Stimulated activated CD8-positive, alpha-beta memory T cell treated with anti-CD3 and anti-CD28 coated beads, Interleukin-12 subunit alpha, Interleukin-12 subunit beta, amount 100 ng/mL, for 1 hour (primary cell): Measurements from ENCODE around the gene TMEM100.

ENCODE experiments used
- DNase-seq: peaks from one replicate; pipeline ENCODE4 v3.0.0-alpha.2; 2020; ENCODE audit warnings: low read depth

The TMEM100 gene

DNA sequence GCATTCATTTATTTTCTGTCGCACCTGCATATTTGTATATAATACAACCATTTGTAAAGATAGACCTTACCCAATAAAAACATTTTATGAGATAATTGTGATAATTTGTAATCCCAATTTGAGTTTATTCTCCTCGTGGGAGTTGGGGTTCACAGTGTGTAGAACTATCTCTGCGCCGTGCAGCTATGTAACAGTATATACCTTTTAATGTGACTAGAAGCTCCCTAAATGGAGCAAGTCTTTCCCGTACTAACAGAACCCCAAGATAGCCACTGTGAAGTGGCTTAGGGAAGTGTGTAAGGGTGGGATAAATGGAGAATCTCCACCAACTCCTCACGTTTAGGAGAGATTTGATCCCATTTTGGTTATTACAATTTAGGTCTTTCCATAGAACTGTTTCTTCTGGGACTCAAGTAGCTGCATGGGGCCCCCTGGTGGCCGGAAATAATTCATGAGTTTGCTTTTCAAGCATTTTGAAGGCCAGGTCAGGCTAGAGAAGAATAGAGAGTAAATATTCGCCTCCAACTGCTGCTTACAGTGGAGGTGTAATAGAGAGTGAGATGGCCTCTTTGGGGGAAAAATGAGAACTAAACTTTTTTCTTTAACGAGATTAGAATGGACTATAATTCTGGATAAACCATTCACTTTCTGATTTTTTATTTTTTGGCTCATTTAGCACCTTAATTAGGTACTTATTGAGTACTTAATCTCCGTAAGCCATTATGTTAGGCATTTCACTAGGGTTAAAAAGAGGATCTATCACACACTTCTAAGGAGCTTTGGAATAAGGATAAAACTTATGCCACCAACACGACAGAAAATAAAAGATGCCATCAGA, 4.5 kb downstream of the TMEM100 start:
- DNase-seq, result peak; percentile 35

DNA sequence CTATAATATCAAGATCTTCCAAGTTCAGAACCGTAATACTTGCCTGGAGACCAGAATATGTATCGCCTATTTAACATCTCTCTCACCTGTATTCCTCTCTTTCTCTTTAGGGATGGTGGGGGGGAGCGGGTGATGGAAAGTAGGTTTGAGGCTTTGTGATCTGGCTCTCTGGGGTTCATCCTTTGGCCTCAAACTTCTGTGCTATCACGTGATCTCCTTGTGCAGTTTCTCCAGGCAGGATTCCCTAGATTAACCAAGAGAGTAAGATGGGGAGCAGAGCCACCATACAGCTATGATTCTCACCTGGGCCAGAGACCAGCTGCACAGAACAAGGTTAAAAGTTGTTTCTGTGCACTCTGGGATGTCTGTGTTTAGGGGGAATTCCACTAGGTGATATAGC, 5.2 kb downstream of the TMEM100 start:
- no peak for DNase-seq

DNA sequence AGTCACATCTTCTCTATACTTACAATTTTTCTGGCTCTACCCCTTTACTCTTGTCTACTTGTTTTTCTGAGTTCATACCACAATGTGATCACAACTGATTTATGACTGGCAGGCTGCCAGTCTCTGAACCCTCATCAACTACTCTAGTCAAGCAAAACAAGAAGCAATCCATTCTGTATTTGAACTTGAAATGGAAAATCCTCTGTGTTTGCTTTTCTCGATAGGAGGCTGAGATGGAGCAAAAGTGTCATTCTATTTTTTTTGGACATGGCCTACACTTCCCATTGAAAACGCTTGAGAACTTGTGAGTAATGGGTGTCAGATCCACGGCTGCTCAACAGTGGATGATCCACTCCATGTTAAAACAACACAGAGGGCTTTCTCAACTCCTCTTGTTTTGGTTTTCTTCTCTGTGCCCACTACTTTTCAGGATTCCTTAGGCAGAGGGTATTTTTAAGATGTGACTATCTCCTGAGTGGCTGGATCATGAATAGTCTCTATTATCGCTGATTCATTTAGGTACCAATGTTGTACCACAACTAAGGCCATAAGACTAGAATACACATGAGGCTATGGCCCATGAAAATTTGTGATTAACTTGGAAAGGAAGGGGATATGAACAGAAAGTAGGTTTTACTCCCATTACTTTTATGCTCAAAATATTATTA, 11.7 kb downstream of the TMEM100 start:
- DNase-seq, result no peak

DNA sequence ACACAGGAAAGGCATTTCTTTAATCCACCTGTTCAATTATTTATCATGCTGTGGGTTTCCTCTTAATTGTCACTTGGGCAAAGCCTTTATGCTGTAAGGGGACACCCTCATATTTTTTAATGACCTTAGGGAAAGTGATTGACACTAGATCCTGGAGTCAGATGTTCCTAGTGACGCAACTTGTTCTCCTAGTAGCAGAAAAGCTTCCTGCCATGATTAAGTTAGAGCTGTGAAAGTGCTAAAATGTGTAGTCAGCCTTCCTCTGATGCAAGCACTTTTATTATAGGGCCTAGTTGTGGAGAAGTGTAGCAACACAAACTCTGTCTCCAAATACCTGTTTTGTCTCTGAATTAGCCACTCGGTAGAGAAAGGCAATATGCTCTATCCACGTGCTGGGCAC, 12.3 kb downstream of the TMEM100 start:
- no peak for DNase-seq

- no peak for DNase-seq
Measured at GRCh38 chr17:55709984-55710383, 12.7 kb downstream of the TMEM100 start.

DNA sequence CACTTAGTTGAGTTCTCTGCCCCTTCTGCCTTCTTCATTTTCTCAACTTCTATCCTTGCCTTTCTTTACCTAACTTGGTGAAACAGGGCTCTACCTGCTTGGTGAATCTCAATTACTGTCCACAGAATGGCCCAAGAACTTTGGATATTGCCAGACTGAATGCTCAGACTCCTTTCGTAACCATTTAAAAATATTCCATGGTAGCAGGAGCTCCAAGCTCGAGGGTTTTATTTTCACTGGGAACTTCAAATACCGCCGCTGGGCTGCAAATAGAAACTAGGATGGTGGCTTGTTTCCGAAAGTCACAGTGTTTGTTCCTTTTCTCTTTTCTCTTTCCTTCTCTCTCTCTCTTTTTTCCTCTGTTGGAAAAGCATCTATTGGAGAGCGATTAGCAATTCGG, 13.2 kb downstream of the TMEM100 start:
- no peak for DNase-seq

- no peak for DNase-seq
Measured at GRCh38 chr17:55708175-55708974, 14.3 kb downstream of the TMEM100 start.

DNA sequence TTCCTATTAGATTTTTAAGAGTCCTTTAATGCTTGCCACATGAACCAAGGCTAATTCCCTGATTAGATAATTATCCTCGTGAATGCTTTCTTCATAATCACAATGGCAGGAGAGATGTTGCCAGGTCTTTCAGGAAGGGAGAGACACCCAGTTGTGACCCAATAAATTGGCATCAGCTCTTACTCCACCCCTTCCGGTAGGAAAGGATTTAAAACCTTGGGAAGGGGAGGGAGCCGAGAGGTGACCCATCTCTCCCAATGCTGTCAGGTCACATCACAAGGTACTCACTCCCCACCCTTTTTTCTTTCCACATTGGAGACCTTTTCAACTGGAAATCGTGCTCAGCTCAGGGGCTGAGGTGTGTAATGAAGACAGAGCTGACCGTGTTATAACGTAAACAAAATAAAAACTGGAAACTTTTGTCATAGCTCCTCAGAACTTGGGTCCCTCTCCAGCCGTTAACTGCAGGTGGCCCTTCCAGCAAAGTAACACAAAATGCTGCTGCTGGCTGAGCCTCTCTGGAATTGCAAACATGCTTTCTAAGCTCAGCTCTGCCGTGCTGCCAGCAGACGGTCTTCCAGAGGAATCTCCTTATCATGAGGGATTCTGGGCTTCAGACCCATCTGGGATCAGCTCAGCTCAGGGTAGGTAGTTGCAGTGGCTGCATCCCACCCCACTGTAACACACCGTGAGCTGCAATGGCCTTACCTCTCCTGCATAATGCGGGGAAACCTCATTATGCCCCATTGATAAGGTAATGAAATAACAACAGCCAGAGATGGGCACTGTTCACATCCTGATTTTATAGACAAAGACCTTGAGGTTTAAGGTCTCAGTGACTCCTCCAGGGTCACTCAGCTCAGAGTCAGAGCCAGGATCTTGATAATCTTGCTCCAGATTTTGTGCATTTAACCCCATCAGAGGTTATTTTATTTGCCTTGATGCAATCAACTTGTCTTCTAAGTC, 15.6 kb downstream of the TMEM100 start:
- no peak for DNase-seq

DNA sequence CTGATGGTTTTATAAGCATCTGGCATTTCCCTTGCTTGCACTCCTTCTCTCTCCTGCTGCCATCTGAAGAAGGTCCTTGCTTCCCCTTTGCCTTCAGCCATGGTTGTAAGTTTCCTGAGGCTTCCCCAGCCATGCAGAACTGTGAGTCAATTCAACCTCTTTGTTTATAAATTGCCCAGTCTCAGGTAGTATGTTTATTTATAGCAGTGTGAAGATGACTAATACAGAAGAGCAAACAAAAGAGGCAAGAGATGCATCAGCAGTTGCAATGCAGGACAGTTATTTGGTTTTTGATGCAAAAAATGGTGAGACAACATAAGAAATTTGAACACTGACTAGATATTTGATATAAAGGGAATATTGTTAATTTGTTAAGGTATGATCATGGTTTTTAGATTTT, 16.8 kb downstream of the TMEM100 start:
- no peak for DNase-seq

DNA sequence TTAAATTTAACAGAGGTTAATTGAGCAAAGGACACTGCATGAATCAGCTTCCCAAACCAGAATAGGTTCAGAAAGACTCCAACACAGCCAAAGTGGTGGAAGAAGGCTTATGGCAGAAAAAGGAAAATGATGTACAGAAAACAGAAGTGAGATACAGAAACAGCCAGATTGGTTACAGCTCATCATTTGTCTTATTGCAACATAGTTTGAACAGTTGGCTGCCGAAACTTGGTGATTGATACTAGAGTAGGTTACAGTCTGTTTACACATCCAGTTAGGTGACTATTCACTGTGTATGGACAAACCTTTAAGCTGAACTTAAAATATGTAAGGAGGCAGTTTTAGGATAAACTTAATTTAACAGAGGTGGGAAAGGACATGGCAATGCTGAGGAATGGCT, 18.3 kb downstream of the TMEM100 start:
- DNase-seq, result no peak

GRCh38 chr17:55702150-55702549, 20.5 kb downstream of the TMEM100 start:
- DNase-seq, result no peak

DNA sequence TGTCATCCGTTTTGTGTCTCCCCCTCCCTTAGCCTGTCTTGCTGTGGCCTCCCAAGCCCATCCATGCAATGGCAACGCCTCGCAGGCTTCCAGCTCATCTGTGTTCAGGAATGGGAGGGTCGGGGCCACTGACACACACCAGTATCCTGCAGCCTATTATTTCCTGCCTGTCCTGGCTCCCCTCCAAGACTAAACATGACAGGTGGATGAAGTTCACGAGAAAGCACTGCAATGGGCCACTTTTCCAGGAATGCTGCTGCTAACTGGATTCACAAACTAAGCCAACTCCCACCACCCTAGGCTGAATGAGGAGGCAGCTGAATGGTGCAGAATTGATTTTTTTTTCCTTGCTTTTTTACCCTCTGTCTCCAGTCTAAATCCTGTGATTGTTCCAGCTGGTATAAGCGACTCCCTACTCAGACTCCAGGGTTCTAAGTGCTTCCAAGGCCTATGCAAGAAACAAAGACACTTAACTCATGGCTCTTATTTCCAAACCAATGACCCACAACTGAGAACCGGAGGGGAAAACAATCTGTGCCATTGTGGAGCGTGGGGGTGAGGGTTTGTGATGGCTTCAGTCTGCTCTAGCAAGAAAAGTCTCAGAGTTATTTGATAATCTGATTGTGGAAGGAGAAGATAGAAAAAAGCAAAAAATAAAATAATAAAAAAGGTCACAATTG, 23.3 kb downstream of the TMEM100 start:
- no peak for DNase-seq

DNA sequence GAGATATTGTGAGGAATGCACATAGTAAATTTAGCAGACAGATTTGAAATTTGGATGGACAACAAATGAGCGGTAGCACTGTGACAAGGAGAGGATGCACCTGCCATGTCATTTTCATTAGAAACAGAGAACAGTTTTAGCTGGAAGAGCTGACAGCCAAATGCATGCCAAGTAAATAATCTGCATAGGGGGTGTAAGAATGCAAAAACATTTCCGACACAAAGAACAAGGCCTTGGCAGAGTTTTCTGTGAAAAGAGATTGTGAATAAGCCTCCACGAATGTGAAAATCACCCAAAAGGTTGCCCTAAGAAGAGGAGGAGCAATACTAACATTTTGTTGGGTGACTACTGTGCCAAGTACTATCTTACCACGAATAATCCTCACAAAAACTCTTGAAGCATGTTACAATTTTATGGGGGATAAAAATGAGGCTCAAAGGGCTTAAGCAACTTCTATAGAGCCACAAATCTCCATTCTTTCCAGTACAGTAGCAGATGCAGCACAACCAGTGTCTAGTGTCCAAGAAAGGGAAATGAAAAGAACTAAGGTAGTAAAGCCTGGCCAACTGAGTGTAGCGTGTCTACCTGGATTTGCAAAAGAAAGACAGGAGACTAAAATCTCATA, 28.3 kb downstream of the TMEM100 start:
- no peak for DNase-seq

DNA sequence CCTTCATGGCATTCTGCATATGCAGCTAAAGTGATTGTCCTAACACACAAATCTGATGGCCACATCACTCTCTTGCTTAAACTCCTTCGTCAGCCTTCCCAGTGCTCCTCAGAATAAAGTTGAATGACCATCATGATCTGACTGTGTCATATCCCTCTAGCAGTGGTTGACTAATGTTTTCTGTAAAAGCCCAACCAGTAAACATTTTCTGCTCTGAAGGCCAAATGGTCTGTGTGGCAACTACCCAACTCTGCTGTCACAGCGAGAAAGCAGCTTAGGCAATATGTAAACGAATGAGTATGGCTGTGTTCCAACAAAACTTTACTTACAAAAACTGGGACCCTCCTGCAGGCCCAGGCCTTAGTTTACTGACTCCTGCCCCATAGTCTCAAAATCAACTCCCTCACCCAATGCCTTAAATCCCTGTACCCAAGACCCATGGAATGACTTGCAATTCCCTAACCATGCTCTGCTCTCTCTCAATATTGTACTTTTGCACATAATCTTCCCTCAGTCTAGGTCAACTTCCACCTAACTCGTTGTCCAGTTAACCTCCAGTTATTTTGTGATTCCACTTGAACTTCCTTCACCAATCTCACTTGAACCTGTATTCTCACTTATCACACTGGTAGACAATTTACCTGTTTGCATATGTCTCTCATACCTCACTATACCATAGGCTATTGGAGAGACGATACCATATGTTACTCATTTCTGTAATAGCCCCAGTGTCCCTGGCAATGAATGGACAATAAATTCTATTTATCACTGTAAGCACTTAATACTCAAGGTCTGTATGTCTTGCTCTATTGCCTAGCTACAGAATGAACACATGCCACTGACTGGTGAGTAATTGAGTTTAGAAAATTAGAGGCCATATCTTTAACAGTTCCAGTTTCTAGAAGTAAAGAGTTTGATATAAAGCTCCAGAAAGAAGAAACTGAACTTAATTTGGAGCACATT, 29.1 kb downstream of the TMEM100 start:
- no peak for DNase-seq

DNA sequence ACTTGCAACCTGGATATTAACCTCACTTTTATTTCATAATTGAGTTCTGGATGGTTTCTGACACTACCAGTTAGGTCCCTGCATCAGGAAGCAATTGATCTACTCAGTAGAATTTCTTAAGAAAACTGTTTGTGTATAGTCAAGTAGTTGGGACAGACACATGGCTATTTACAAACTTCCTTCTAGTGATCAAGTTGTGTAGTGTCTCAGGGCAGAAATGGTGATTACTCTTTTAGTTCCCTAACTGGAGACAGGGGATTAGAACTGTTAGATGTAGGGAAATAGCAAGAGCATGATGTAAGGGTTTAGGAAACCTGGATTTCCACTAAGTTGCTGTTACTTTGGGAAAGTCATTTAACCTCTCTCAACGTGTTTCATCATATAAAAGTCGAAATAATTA, 30.4 kb downstream of the TMEM100 start:
- no peak for DNase-seq

DNA sequence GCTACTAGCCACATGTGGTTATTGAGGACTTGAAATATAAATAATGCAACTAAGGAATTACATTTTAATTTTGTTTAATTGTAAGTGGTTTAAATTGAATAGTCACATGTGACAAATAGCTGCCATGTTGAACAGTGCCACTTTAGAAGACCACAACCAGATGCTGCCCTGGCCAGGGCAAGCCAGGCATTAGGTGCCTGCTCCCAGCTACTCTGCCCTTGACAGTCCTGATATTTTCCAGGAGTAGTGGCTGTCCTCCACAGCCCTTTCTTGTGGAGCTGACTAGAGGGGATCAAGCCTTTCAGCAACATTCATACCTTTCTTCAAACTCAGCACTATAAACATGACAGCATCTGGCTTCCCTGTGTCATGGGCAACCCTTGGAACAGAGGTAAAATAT, 31.0 kb downstream of the TMEM100 start:
- DNase-seq, result no peak

DNA sequence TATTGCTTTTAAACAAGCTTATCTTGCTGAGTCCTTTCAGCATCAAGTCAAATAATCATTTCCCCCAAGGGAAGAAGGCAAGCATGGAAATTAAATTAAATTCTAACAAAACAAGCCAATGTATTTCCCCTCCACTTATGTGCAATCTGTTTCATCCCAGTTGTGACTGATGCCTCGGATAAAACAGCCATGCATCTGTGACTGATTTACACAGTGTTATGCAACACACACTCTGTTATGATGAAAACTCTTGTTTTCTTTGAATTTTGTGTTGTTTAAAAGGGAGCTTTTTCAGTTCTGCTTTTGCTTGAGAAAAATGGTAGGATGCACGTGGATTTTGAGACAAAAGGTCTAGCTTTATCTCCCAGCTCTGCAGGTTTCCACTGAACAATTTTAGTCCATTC, 32.6 kb downstream of the TMEM100 start:
- no peak for DNase-seq

DNA sequence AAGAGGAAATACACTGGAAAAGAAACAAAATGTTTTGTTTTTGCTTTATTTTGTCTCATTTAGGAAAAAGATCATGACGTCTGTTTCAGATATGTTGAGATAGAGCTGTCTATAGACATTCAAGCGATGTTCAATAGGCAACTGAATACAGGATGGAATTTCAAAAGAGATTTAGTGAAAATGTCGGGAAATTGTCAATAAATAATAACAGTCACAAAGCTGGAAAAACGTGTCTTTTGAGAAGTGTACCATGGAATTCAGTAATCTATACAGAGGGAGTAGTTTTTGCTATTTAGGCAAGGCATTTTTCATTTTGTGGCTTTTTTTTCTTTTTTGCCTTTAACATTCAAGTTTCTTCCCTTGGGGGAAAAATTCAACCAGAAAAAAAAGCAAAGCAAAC, 33.0 kb downstream of the TMEM100 start:
- DNase-seq, result no peak

DNA sequence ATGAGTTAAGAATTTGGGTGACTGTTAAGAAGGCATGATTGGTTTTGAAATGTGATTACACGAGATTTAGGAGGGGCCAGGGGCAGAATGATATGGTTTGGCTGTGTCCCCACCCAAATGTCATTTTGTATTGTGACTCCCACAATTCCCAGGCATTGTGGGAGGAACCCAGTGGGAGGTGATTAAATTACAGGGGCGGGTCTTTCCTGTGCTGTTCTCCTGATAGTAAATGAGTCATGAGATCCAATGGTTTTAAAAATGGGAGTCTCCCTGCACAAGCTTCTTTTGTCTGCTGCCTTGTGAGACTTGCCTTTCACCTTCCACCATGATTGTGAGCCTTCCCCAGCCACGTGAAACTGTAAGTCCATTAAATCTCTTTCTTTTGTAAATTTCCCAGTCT, 34.6 kb downstream of the TMEM100 start:
- DNase-seq, result no peak
